GM21529 (cell line): ENCODE data around the gene DCC.

Source experiments
- ATAC-seq: cut with Tn5 transposase; IDR thresholded peaks from one replicate; pipeline ENCODE4 v1.9.1; 2021; ENCODE audit not compliant: unreplicated experiment

DCC gene

GRCh38 chr18:52489396-52490306 lies 149.7 kb downstream of the DCC start:
- no peak for ATAC-seq

- ATAC-seq, result no peak
These were observed 156.4 kb downstream of the DCC start for GRCh38 chr18:52496426-52496825.

GRCh38 chr18:52499016-52499415 lies 159.0 kb downstream of the DCC start:
- no peak for ATAC-seq

GRCh38 chr18:52499644-52500043 lies 159.6 kb downstream of the DCC start:
- ATAC-seq, result no peak

- ATAC-seq, result no peak
These were observed 164.6 kb downstream of the DCC start for GRCh38 chr18:52504589-52504988.

- no peak for ATAC-seq
These were observed 170.1 kb downstream of the DCC start for GRCh38 chr18:52510139-52510538.

GRCh38 chr18:52518086-52518485 lies 178.1 kb downstream of the DCC start:
- ATAC-seq, result no peak

GRCh38 chr18:52519021-52519420 lies 179.0 kb downstream of the DCC start:
- ATAC-seq, result no peak

- no peak for ATAC-seq
These were observed 183.6 kb downstream of the DCC start for GRCh38 chr18:52523566-52523965.

GRCh38 chr18:52531836-52532235 lies 191.8 kb downstream of the DCC start:
- no peak for ATAC-seq

- ATAC-seq, result no peak
These were observed 196.0 kb downstream of the DCC start for GRCh38 chr18:52536039-52536438.

- no peak for ATAC-seq
These were observed 197.3 kb downstream of the DCC start for GRCh38 chr18:52537261-52537660.

GRCh38 chr18:52541056-52541455 lies 201.1 kb downstream of the DCC start:
- ATAC-seq, result no peak

- ATAC-seq, result no peak
These were observed 204.1 kb downstream of the DCC start for GRCh38 chr18:52544086-52544485.

- no peak for ATAC-seq
These were observed 206.8 kb downstream of the DCC start for GRCh38 chr18:52546686-52547346.

GRCh38 chr18:52553441-52553840 lies 213.4 kb downstream of the DCC start:
- no peak for ATAC-seq

GRCh38 chr18:52554180-52554579 lies 214.2 kb downstream of the DCC start:
- ATAC-seq, result no peak

- no peak for ATAC-seq
These were observed 227.4 kb downstream of the DCC start for GRCh38 chr18:52567360-52567759.

GRCh38 chr18:52569492-52569891 lies 229.5 kb downstream of the DCC start:
- no peak for ATAC-seq

GRCh38 chr18:52570975-52571374 lies 231.0 kb downstream of the DCC start:
- ATAC-seq, result no peak

- no peak for ATAC-seq
These were observed 232.3 kb downstream of the DCC start for GRCh38 chr18:52572036-52573000.
